CD4-positive, alpha-beta T cell (primary cell): Measurements from ENCODE around the gene MMADHC. TPM values are rescaled to one million over a fixed set of nuclear protein-coding genes. Genes with fewer than 3 reads are reported as not detected.

ENCODE experiments used
- ATAC-seq: fragments of 200-7000 bp; cut with Tn5 transposase; one replicate; pipeline ENCODE4 v1.10.0; 2022; ENCODE audit warnings: mild to moderate bottlenecking; ENCODE audit not compliant: poor library complexity
- CTCF ChIA-PET: fragments of 350-600 bp; sonication (Branson Sonifier 250); formaldehyde crosslinking; loops from one replicate; lab custom pipeline; 2021; ENCODE audit warnings: antibody characterized with exemption, inconsistent platforms; lab: Charles Lee
- POLR2A ChIA-PET: fragments of 350-600 bp; sonication (Branson Sonifier 250); formaldehyde crosslinking; loops from one replicate; lab custom pipeline; 2021; ENCODE audit warnings: antibody characterized with exemption, inconsistent platforms; lab: Charles Lee
- DNase-seq, 14 experiments: peaks; one replicate each; pipeline ENCODE4 v3.0.0-alpha.2; 2013 to 2020; ENCODE audit warnings: mixed read lengths in 2 of 14
- H3K27ac ChIP-seq, 2 donors: one replicate each; pipeline versions ENCODE4 v1.5.1 to v1.7.0; 2013; ENCODE audit warnings: low read length in 2 of 2, low read depth in 1 of 2, mild to moderate bottlenecking in 1 of 2
- H3K27me3 ChIP-seq, 2 experiments: 1 replicate in 1 of 2; 2 replicates in 1 of 2; pipeline versions ENCODE4 v1.6.1 to v1.7.0; 2013; ENCODE audit warnings: low read length in 2 of 2, control low read depth in 1 of 2, mild to moderate bottlenecking in 1 of 2, moderate library complexity in 1 of 2; ENCODE audit not compliant: insufficient read depth in 2 of 2, control insufficient read depth in 1 of 2
- H3K36me3 ChIP-seq: one replicate; pipeline ENCODE4 v1.6.1; 2013; ENCODE audit warnings: low read length, control low read depth; ENCODE audit not compliant: insufficient read depth
- H3K4me1 ChIP-seq: one replicate; pipeline ENCODE4 v1.6.1; 2013; ENCODE audit warnings: low read length, control low read depth; ENCODE audit not compliant: insufficient read depth
- H3K4me3 ChIP-seq: one replicate; pipeline ENCODE4 v1.5.1; 2013; ENCODE audit warnings: mild to moderate bottlenecking, low read length, moderate library complexity
- H3K9me3 ChIP-seq, 2 experiments: 1 replicate in 1 of 2; 2 replicates in 1 of 2; pipeline versions ENCODE4 v1.6.1 to v1.7.0; 2013; ENCODE audit warnings: low read length in 2 of 2, mild to moderate bottlenecking in 2 of 2, control low read depth in 1 of 2, moderate library complexity in 1 of 2; ENCODE audit not compliant: control insufficient read depth in 1 of 2, insufficient read depth in 1 of 2
- H3K27ac Mint-ChIP-seq: one replicate; pipeline ENCODE4 v1.8.0; 2020; ENCODE audit warnings: mixed read lengths
- H3K27me3 Mint-ChIP-seq: one replicate; pipeline ENCODE4 v1.8.0; 2021; ENCODE audit warnings: mixed read lengths
- H3K36me3 Mint-ChIP-seq: one replicate; pipeline ENCODE4 v1.8.0; 2021; ENCODE audit warnings: low read depth, mixed read lengths
- H3K4me1 Mint-ChIP-seq: one replicate; pipeline ENCODE4 v1.8.0; 2021; ENCODE audit warnings: low read depth, mixed read lengths
- H3K4me3 Mint-ChIP-seq: one replicate; pipeline ENCODE4 v1.8.0; 2020; ENCODE audit warnings: mild to moderate bottlenecking, mixed read lengths
- H3K9me3 Mint-ChIP-seq: one replicate; pipeline ENCODE4 v1.8.0; 2020; ENCODE audit warnings: mixed read lengths
- intact Hi-C, 2 experiments: fragments of 100-400 bp; cut with DNase I in 1 of 2; cut with micrococcal nuclease in 1 of 2; formaldehyde crosslinking; loops; one replicate each; pipeline versions ENCODE4 v1.15.1 to v1.9.0; 2023 to 2025; cut with DNase I, micrococcal nuclease
- total RNA-seq, 174 experiments: library from RNA in 2 of 174; stranded (reverse) in 2 of 174; gene quantifications; one replicate each; pipeline ENCODE4 v1.2.3 and lab custom pipeline; 2021 to 2026
- TF ChIP-seq, protein P1 (sequence below): fragments of 200-600 bp; IDR thresholded peaks from one replicate; pipeline ENCODE4 v1.8.0; 2022; ENCODE audit warnings: antibody characterized with exemption, mild to moderate bottlenecking

The MMADHC gene
- total RNA-seq, 2 experiments from 2014 or later, result 77.3 to 77.8 TPM

DNA sequence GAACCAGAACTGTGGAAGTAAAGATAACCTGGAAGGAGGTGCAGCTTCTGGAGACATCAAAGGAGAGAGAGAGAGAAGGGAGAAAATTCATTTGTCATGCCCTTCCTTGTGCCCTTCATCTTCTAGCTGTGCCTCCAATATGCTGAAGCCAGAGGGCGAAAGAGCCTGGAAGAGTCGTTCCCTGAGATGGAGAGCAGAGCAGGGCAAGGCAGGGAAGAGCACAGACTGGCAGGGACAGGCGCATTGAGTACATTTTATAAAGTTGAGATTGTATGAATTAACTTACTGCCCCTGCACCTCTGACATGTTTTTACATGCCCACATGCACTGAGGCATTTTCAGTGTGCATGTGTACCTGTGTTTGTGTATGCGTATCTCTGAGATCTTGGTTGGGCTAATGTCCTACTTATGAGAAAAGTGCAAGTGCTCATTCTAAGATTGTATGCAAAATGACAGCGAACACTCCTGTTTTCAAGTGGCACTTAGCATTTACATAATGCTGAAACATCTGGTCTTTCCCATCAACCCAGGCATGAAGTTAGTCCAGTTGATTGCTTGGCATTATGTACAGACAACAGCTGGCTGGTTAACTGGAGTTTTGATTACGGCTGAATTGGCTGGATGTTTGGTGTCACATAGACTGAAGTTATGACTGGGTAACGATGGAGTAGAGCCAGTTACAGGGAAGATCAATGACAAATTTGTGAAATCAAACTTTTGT is 23.7 kb upstream of the MMADHC start:
- Histone ChIP-seq H3K27ac (no peak overlapping the region), H3K36me3 (no peaks in the 10 kb centered on the region), H3K9me3 (no peaks in the 10 kb centered on the region), H3K27me3 (no peaks in the 10 kb centered on the region), H3K4me3 (no peak overlapping the region), H3K4me1 (no peaks in the 10 kb centered on the region)
- Mint-ChIP-seq H3K27ac (no peak overlapping the region), H3K9me3 (no peaks in the 10 kb centered on the region), H3K4me1 (no peaks in the 10 kb centered on the region), H3K36me3 (no peaks in the 10 kb centered on the region), H3K27me3 (peaks cover 8% of the 10 kb centered on the region), H3K4me3 (no peak overlapping the region)
- POLR2A ChIA-PET, result no interaction called here
- TF ChIP-seq, protein P1, sequence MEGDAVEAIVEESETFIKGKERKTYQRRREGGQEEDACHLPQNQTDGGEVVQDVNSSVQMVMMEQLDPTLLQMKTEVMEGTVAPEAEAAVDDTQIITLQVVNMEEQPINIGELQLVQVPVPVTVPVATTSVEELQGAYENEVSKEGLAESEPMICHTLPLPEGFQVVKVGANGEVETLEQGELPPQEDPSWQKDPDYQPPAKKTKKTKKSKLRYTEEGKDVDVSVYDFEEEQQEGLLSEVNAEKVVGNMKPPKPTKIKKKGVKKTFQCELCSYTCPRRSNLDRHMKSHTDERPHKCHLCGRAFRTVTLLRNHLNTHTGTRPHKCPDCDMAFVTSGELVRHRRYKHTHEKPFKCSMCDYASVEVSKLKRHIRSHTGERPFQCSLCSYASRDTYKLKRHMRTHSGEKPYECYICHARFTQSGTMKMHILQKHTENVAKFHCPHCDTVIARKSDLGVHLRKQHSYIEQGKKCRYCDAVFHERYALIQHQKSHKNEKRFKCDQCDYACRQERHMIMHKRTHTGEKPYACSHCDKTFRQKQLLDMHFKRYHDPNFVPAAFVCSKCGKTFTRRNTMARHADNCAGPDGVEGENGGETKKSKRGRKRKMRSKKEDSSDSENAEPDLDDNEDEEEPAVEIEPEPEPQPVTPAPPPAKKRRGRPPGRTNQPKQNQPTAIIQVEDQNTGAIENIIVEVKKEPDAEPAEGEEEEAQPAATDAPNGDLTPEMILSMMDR, result no peak
- ATAC-seq, result no peak
- CTCF ChIA-PET, result no interaction called here
- no peak for DNase-seq
- intact Hi-C loops, result no loop called here

DNA sequence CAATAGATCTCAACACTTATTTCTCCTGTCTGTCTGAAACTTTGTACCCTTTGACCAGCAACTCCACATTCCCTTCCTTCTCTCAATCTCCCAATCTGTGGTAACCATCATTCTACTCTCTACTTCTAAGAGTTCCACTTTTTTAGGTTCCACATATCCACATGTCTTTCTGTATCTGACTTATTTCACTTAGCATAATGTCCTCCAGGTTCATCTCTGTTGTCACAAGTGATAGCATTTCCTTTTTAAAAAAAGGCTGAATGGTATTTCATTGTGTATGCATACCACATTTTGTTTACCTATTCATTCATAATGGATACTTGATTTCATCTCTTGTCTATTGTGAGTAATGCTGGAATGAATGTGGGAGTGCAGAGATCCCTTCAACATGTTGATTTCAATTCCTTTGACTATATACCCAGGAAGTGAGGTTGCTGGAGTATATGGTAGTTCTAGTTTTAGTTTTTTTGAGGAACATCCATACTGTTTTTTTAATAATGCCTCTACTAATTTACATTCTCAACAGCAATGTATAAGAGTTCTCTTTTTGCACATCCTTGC is 18.8 kb upstream of the MMADHC start:
- Mint-ChIP-seq H3K36me3 (no peaks in the 10 kb centered on the region), H3K4me1 (peaks cover 7% of the 10 kb centered on the region), H3K4me3 (no peak overlapping the region), H3K27me3 (peaks cover under 1% of the 10 kb centered on the region), H3K27ac (no peak overlapping the region), H3K9me3 (no peaks in the 10 kb centered on the region)
- no peaks in the 10 kb centered on the region for H3K9me3 ChIP-seq
- TF ChIP-seq, protein P1, result no peak
- ChIA-PET POLR2A (no interaction called here), CTCF (no interaction called here)
- ATAC-seq (no peak), DNase-seq (no peak)
- H3K4me1 ChIP-seq, result peaks cover 3% of the 10 kb centered on the region
- no peak overlapping the region for H3K4me3 ChIP-seq
- intact Hi-C loops, result no loop called here
- H3K27ac ChIP-seq, result no peak overlapping the region
- no peaks in the 10 kb centered on the region for H3K36me3 ChIP-seq
- no peaks in the 10 kb centered on the region for H3K27me3 ChIP-seq

GRCh38 chr2:149603248-149603647 is 15.7 kb upstream of the MMADHC start:
- Histone ChIP-seq H3K27ac (no peak overlapping the region), H3K27me3 (no peaks in the 10 kb centered on the region), H3K4me3 (no peak overlapping the region), H3K9me3 (no peaks in the 10 kb centered on the region), H3K36me3 (no peaks in the 10 kb centered on the region), H3K4me1 (peaks cover 3% of the 10 kb centered on the region)
- intact Hi-C loops, result no loop called here
- ATAC-seq, result no peak
- Mint-ChIP-seq H3K9me3 (no peaks in the 10 kb centered on the region), H3K4me3 (no peak overlapping the region), H3K27me3 (no peaks in the 10 kb centered on the region), H3K36me3 (no peaks in the 10 kb centered on the region), H3K27ac (no peak overlapping the region), H3K4me1 (peaks cover 8% of the 10 kb centered on the region)
- ChIA-PET CTCF (no interaction called here), POLR2A (no interaction called here)
- DNase-seq, result no peak
- TF ChIP-seq, protein P1, result no peak
